ENCODE results near the gene MLXIPL. TPM values are rescaled to one million over a fixed set of nuclear protein-coding genes. Genes with fewer than 3 reads are reported as not detected.

MLXIPL gene
- total and polyA plus RNA-seq, 2 of the 8 experiments (the other 6 are each of a cell fraction or from before 2014, with no cell fraction given), result 9.4 to 10.6 TPM

GRCh38 chr7:73578342-73579128 is 45.8 kb downstream of the MLXIPL start, which contains the start of gene TBL2 (continued):
- peak; percentile 90 for TF ChIP-seq TAF7 (optimal IDR thresholded peaks at IDR 0.05; ENCODE audit: borderline replicate concordance, low read depth, low read length)
- peak; percentile 97 for TF ChIP-seq TAF1 (IDR thresholded peaks at IDR 0.05; ENCODE audit: low read depth, low read length)
- no peak; a peak in 1 of 4 replicates for TF ChIP-seq CTCF (IDR thresholded peaks at IDR 0.05; ENCODE audit: control extremely low read depth in 1 of 3, insufficient read depth in 1 of 3, low read depth in 1 of 3, low read length in 3 of 3)
- TF ChIP-seq ASH2L (IDR thresholded peaks at IDR 0.05; ENCODE audit: low read length), result peak; percentile 28
- TF ChIP-seq NANOG (IDR thresholded peaks at IDR 0.05; ENCODE audit: insufficient read depth, low read depth, low read length, poor library complexity, severe bottlenecking), result peak; percentile 5
